NCI-H128 (cell line): Measurements from ENCODE around the gene DNAL4.
"Not testable (repeated sequence)": the region's sequence is repeated elsewhere in the genome, so short reads cannot be mapped to it uniquely, and the experiment has no call there.

Source experiments
- DNase-seq: peaks from one replicate; lab custom pipeline; 2025; ENCODE audit not compliant: unreplicated experiment; lab: John Stamatoyannopoulos, UW

DNAL4 gene

DNA sequence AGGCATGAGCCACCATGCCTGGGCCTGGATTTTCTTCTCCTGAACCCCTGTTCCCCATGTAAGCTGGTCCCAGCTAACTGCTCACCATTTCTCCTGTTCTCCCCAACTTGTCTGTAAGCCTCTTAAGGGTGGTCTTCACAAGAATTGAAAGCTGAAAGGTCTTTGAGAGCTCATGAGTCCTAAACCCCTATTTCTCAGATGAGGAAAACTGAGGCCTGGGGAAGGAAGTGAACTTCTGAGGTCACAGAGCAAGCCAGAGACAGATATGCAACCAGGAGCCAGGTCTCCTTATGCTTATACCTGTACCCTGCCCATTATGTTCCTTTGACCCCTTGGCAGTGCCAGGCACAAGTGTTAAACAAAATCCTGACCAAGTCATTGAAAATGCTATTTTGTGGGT is 33.6 kb upstream of the DNAL4 start:
- no peak for DNase-seq

DNA sequence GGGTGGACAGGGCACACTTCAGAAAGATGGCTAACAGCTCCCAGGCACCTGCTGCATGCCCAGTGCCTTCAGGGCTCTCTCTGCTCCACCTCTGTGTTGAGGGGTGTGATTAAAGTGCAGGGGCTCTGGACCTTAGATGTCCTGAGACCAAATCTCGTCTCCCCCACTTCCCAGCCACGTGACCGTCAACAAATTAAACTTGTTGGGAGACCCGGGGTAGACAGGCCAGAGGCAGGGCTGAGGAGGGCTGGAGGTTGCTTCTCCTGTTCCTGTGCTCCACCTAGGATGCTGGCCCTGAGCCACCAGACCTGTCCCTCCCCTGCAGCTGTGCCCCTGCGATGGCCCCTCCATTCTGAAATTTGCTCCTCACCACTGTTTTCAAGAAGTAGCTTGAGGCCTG is 32.9 kb upstream of the DNAL4 start:
- no peak for DNase-seq

DNA sequence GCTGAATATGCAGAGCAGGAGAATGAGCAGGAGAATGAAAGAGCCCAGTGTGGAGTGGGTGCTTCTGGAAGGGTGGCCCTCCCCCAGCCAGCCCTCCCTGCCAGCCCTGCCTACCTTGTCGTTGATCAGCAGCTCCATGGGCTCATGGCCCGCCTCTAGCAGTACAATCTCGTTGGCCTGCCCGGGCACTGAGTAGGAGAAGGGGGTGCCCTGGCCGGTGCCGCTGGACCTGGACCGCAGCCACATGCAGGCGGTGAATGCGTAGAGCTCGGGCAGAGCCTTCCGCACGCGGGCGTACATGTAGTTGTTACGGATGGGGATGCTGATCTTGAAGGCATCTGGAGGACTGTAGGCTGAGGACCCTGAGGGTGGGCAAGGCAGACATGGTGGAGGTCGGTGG is 32.4 kb upstream of the DNAL4 start:
- no peak for DNase-seq

DNA sequence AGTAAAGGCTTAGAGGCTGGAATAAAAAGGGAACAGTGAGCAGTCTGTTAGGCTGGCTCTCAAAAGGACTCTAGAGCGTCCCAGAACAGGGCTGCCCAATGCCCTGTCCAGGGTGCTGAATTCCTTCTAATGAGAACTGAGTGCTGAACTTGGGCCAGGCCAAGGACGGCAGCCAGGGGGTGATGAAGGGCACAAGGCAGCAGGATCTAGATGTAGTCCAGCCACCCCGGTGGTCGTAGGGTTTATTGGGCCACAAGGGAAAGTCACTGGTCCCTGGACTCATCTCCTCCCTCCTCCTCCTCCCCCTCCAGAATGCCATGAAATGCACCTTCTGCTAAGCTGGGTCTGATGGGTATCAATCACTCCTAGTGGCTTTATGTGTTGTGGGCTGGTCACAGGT is 30.6 kb upstream of the DNAL4 start:
- DNase-seq = no peak

DNA sequence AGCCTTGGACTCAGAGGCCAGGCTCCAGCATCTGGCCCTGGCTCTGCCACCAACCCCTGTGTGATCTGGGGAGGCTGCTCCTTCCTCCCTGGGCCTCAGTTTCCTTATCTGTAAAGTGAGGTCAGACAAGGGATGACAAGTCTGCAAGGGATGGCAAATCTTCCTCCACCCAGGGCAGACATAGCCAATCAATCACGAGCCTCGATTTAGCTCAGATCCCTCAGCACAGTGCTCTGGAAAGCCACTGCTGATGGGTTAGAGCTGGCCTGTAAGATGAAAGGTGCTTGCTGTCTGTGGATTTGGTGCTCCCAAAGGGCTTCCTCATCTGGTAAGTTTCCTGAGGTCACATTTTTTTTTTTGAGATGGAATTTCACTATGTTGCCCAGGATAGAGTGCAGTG is 29.7 kb upstream of the DNAL4 start:
- DNase-seq = no peak

DNA sequence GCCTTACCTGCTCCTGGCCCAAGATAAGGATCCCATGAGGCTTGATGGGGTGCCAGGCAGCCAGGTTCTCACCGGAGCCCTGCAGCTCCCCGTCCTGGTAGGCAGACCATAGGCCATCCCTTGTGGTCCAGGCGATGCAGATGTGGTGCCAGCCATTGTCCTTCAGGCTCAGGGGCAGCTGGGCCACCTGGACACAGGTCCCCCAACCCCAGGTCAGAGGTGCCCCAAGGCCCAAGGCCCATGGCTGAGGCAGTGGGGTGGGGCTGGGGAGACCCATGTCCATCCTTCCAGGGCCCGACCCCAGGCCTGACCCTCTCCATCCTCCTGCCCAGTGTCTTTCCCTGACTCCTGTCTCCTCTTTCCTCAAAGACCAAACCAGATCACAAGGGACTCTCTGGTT is 29.1 kb upstream of the DNAL4 start:
- DNase-seq = no peak

DNA sequence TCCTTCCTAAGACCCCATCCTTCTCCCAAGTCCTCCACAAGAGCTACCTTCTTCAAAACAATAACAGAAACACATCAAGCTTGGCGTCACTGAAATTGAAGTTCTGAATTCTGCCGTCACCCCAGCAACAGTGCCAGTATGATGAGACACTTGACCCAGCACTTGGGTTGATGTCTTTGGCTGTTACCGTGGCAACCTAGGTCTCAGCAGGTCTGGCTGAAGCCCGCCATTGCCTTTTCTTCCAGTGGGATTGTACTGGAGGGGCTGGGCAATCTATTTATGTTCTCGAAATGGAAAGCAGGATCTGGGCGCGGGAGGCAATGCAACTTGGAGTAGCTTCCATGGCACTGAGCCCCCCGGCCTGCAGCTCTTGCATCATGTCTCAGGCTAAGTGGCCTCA is 26.1 kb upstream of the DNAL4 start:
- DNase-seq = no peak

DNA sequence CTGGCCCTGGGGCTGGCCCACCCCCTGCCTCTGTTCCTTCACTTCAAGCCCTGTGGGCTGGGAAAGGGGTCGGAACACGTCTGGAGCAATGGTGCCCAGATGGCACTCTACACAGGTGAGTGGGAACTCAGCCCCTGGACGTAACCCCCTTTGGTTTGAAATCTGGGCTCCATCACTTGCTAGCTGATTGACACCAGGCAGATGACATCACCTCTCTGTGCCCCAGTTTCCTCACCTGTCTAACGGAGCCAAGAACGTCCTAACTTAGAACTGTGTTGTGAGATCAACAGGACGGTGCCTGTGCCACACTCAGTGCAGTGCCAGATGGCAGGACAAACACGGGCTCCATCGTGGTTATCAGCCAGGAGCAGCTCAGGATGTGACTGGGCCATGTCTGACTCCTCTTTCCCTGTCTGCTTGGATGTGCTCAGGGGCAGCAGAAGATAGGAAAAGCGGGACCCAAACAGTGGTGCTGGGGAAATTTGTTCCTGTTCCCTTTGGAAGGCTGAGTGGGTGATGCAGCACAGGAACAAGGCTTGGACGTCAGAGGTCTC is 25.5 kb upstream of the DNAL4 start:
- DNase-seq = no peak

DNA sequence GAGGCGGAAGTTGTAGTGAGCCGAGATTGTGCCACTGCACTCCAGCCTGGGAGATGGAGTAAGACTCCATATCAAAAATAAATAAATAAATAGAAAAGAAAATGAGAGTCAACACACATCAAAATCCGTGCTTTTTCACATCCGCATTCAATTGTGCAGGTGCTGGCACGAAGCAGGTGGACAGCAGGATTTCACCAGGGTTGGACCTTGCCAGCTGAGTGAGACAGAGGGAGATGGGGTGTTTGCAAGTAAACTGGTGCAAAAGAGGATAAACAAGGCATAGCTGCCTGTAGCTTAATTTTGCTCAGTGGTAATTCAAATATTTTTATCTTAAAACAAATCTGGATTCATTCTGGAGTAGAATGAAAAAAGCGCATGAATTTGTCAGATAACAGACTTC is 23.3 kb upstream of the DNAL4 start:
- DNase-seq = no peak

DNA sequence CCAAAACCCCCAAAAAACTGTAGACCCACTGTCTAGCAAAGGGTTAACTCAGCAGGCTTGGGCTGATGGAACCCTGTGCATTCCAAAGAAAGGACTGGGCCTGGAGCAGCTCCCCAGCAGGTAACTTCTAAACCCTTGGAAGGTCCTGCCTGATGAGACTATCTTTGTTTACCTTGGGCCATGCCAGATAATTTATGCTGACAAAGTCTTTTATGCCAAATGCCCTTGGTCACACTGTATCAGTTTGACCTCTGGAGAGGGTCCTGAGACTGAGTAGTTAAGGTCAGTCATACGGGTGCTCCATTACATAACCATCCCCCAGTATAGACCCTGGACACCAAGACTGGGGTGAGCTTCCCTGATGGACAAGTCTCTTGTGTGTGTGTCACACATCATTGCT is 21.9 kb upstream of the DNAL4 start:
- DNase-seq = no peak

DNA sequence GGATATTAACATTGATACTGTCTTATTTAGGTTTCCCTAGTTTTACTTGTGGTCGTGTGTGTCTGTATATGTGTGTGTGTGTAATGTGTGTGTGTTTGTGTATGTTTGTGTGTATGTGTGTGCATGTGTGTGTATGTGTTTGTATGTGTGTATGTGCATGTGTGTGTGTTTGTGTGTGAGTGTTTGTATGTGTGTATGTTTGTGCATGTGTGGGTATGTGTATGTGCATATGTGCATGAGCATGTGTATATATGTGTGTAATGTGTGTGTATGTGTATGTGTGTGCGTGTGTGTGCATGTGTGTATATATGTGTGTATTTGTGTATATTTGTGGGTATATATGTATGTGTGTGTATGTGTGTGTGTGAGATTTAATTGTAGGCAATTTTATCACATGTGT is 17.3 kb upstream of the DNAL4 start:
- DNase-seq = no peak

DNA sequence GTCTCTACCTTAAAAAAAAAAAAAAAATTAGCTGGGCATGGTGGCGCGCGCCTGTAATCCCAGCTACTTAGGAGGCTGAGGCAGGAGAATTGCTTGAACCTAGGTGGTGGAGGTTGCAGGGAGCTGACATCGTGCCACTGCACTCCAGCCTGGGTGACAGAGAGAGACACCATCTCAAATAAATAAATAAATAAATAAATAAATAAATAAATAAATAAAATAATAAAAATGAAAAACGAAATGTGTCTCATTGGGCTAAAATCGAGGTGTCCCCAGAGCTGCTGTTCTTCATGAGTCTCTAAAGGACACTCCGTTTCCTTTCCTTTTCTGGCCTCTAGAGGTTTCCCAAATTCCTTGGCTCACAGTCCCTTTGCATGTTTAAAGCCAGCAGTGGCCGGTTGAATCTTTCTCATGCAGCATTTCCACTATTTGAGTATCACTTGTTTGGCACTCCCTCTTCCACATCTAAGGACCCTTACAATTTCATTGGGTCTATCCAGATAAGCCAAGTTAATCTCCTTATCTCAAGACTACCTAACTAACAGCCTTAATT is 11.2 kb upstream of the DNAL4 start:
- DNase-seq = not testable (repeated sequence)

DNA sequence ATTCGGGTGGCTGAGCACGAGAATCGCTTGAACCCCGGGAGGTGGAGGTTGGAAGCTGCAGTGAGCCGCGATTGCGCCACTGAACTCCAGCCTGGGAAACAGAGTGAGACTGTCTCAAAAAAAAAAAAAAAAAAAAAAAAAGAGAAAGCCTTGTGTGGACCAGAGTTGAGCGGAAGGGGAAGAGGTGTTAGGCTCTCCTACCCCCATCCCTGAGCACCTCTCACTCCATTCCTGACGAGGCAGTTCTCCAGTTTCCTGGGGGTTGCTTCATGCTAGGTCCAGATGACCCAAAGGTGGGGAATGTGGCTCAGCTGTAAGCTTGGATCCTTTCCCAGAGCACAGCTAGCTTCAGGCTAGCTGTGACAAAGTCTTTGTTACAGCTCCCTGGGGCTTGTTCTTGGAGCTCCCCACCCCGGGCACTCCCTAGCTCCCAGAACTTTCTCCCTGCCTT is 8.8 kb upstream of the DNAL4 start:
- DNase-seq = no peak

DNA sequence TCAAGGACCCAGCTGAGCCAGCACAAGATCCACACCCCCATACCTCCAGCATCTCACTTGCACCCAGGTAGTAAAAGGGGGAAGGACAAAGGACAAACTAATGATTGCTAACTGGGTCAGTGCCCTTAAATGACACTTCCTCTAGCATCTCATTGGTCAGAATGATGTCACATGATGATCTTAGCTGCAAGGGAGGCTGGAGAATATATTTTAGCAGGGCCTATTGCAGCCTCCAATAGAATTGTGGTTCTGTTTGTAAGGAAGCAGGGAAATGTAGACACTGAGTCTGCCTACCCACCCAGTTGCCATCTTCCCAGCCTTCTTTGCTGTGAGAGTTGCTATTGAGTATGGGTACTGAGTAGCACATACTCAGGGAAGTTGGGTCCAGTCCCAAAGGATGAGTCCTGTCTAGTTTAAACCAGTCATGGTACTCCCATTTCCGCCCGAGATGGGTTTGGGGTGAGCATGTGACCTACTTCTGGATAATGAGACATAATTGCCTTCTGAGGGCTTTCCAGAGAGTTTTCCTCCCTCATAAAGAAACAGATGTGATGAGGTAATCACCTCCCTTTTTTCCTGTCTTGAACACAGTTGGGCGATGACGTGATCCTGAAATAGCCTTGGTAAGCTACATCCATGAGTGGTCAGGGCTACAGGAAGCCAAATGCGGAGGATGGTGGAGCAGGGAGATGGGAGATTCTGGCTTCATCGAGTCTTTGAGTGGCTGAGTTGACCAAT is 5.5 kb upstream of the DNAL4 start:
- no peak for DNase-seq

DNA sequence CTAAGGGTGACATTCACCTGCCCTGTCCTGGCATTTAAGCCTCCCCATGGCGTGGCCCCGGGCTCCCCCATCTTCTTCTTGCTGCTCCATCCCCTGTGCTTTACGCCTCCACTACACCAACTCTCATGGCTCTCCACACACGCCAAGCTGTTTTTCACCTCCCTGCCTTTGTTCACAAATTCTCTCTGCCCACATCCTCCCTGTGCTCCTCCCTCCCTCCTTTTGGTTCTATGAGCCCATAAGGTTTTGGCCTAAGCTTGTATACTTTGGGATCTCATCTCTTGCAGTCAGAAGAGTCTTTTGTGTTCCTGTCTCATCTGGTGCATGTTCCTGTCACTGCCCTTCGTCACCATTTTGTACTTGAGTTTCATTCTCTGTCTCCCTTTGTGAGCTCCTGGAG is 4.6 kb upstream of the DNAL4 start:
- DNase-seq = no peak

DNA sequence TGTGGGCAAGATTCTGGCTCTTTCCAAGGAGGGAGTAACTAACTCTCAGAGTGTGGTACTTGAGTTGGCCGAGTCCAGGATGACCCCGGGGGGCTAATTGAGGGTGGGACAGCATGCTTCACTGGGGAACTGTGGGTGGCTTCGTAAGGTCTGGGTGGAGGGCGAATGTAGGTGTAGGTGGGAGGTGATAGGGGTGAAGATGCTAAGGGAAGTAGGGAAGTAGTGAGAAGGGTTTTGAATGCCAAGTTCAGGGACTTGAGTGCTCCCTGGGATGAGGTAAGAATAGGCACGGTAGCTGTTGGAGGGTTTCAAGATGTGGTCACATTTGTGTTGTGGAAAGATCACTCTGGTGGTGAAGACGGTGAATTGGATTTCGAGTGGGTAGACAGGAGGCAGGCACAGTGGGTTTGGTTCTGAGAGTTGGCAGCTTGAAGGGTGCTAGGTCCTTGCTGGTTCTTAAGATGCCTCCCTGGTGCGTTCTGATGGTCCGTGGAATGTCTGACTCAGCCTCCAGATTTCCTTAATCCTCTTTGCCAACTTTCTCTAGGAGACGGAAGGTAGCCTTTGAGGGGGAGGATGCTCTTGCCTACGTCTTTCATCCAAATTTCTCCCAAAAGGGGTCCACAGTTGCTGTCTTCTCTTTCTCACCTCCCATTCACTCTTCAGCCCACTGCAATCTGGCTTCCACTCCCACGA is 2.5 kb upstream of the DNAL4 start:
- no peak for DNase-seq

DNA sequence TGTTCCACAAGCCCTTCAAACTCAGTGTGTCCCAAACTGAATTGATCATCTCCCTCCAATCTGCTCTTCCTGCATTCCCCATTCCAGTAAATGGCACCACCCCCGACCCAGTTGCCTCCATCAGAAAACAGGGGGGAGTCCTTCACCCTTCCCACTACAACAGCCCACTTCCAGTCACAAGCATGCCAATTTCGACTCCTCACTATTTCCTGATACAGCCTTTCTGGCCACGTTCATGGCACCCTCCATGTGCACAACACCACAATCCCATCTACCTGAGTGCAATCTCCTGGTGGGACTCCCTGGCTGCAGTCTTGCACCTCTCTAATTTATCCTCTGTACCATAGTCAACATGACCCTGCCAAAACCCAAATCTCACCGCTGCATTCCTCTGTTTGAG is 1.6 kb upstream of the DNAL4 start:
- DNase-seq = no peak

DNA sequence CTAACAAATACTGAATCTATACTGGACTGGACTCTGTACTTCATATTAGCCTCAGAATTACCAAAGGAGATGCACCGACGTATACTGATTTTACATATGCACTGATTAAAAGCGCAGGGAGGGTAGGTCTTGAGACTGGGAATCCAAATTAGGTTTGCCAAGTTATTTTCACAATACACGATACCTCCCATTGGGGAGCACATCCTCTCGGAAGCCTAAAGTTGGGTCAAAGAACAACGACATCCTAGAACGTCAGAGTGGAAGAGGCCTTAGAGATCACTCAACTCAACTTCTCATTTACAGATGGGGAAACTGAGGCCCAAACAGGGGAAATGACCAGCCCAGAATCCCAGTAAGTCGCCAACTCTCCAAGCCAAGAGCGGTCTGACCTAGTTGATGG is 626 bp downstream of the DNAL4 start:
- DNase-seq = no peak

DNA sequence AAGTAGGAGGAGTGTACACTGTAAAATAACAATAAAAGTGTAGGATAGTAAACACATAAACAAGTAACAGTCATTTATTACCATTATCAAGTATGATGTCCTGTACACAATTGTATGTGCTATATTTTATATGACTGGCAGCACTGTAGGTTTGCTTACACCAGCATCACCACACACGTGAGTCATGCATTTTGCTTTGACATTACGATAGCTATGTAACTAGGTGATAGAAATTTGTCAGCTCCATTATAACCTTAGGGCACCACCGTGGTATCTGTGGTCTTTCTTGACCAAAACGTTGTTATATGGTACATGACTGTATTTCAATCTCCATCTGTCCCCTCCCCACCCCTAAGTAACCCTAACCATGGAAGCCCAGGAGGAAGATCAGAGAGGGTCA is 1.1 kb downstream of the DNAL4 start:
- no peak for DNase-seq

DNA sequence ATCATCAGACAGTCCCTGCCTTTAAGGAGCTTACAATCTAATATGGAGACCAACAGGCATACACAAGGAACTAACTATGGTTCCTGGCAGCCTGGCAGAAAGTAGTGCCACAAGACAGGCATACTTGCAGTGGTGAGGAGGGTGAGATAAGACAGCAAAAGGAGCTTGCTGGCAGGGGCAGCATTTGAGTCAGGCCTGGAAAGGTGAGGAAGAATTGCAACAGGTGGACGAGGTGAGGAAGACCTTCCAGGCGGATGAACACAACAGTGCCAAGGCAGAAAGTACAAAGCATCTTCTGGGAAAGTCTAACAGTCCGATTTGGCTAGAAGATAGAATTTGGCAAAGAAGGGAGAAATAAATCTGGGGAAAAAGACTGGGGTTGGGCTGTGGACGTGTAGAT is 4.3 kb downstream of the DNAL4 start:
- no peak for DNase-seq

DNA sequence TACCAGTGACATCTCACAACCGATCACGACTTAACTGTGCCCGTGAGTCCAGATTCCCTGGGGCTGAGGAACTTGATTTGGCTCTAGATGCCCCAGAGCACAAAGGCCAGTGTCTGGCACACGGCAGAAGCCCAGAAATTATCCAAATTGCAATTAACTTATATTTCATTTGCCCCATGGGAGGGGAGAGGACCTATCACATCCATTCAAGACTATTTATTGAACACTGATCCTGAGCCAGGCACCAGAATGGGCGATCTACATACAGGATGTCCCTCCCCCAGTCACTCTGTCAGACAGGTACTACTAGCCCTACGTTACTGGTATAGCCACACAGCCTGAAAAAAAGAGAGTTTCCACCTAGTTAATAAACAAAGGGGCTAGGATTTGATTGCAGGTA is 5.1 kb downstream of the DNAL4 start:
- no peak for DNase-seq
